Lung (tissue), 12 donors: ENCODE results near the gene RNU6-9. TPM values are rescaled to one million over a fixed set of nuclear protein-coding genes. Genes with fewer than 3 reads are reported as not detected.

ENCODE experiments used
- ATAC-seq: fragments of 200-7000 bp; cut with Tn5 transposase; one replicate; pipeline ENCODE4 v1.9.1; 2020; ENCODE audit warnings: moderate number of reproducible peaks; ENCODE audit not compliant: insufficient read depth, low FRiP score
- DNase-seq, 3 donors: peaks; one replicate each; pipeline ENCODE4 v3.0.0-alpha.2; 2013 to 2017
- H3K27ac ChIP-seq, 2 donors: one replicate each; pipeline ENCODE4 v1.5.1; 2013; ENCODE audit warnings: mild to moderate bottlenecking in 2 of 2, moderate library complexity in 2 of 2, control low read depth in 1 of 2, inconsistent platforms in 1 of 2, low read depth in 1 of 2, low read length in 1 of 2
- H3K27me3 ChIP-seq, 3 donors: one replicate each; pipeline ENCODE4 v1.5.1; 2013; ENCODE audit warnings: low read length in 2 of 3; ENCODE audit not compliant: control insufficient read depth in 3 of 3, insufficient read depth in 3 of 3
- H3K36me3 ChIP-seq, 4 donors: one replicate each; pipeline ENCODE4 v1.5.1; 2013; ENCODE audit warnings: low read length in 4 of 4, mild to moderate bottlenecking in 1 of 4, moderate library complexity in 1 of 4; ENCODE audit not compliant: control insufficient read depth in 4 of 4, insufficient read depth in 4 of 4
- H3K4me1 ChIP-seq, 5 donors: one replicate each; pipeline ENCODE4 v1.5.1; 2013; ENCODE audit warnings: low read length in 5 of 5, mild to moderate bottlenecking in 2 of 5, moderate library complexity in 1 of 5; ENCODE audit not compliant: control insufficient read depth in 5 of 5, insufficient read depth in 5 of 5
- H3K4me3 ChIP-seq: one replicate; pipeline ENCODE4 v1.5.1; 2013; ENCODE audit warnings: mild to moderate bottlenecking, control low read depth, moderate library complexity
- H3K9ac ChIP-seq, 2 donors: one replicate each; pipeline ENCODE4 v1.5.1; 2013; ENCODE audit warnings: low read length in 2 of 2, control low read depth in 1 of 2; ENCODE audit not compliant: insufficient read depth in 1 of 2
- H3K9me3 ChIP-seq, 4 donors: one replicate each; pipeline ENCODE4 v1.5.1; 2013; ENCODE audit warnings: low read length in 3 of 4, mild to moderate bottlenecking in 1 of 4, moderate library complexity in 1 of 4; ENCODE audit not compliant: control insufficient read depth in 4 of 4, insufficient read depth in 3 of 4
- WGBS, 2 donors: extraction: QIAGEN DNeasy Blood & Tissue Kit; methylation state at CpG; one replicate each; pipeline ENCODE4 v1.1.7; 2013; 5-methylcytosine and 5-hydroxymethylcytosine counted together
- polyA plus RNA-seq, 2 donors: library from polyadenylated mRNA; stranded (reverse); fragments of 200-250 nt; gene quantifications; one replicate each; pipeline ENCODE4 v1.2.1, GENCODE V29; 2013
- total RNA-seq, 2 donors: library from RNA; depleted of rRNA in 1 of 2; stranded (reverse); fragments of >200 nt in 1 of 2; gene quantifications; one replicate each; pipeline ENCODE4 v1.2.1, GENCODE V29; 2014 to 2021
- TF ChIP-seq, protein P1 (sequence below): IDR thresholded peaks from 2 replicates; pipeline ENCODE4 v1.5.1; 2012; ENCODE audit warnings: mild to moderate bottlenecking; ENCODE audit errors: control extremely low read depth, extremely low read depth
- donor health status: control.
- donor health status: control.
- donor health status: Bipolar disorder and iron deficiency.
- donor health status: healthy.
- donor health status: DM: yes; HTN: yes; CAD: no.

Gene RNU6-9
- total and polyA plus RNA-seq, 4 donors = not detected

GRCh38 chr19:867301-867793 lies 25.9 kb upstream of the RNU6-9 start:
- WGBS, 2 donors = 85 to 88% methylated on average over 16 of the region's 16 CpGs

DNA sequence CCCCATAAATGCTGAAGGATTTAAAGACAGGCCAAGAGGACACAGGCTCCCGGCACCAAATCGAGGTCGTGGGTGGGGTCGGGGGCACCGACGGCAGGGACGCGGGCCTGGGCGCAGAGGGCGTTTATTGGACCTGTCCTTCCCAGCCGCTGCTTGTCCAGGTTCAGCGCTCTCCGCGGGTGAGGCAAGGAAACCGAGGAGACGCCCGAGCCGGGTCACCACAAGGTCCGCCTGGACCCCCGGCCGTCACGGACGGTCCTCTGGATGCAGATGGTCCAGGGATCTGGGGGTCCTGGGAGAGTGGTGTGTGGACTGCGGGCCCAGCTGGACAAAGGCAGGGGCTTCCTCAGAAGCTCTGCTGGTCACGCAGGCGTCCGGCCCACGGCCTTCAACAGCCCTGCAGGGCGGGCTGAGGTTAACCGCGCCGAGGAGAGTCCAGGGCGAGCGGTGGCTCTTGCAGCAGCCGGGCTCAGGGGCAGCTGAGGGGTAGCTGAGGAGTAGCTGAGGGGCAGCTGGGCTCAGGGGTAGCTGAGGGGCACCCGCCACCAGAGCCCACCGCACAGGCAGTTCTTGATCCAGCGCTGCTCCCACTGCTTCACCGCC lies 25.3 kb upstream of the RNU6-9 start:
- 96 to 98% methylated on average over 38 to 39 of the region's 39 CpGs for WGBS, 2 donors
- DNase-seq (no peak), ATAC-seq (no peak)
- peaks cover 0 to 33% (median 13%) of the 10 kb centered on the region in 4 donors for H3K36me3 ChIP-seq
- H3K4me1 ChIP-seq = peaks cover 0 to 20% (median 12%) of the 10 kb centered on the region in 5 donors
- H3K4me3 ChIP-seq = no peak overlapping the region
- H3K9ac ChIP-seq = no peak overlapping the region
- H3K27ac ChIP-seq = no peak overlapping the region
- H3K27me3 ChIP-seq = peaks cover 0 to 2% (median 0%) of the 10 kb centered on the region in 3 donors
- H3K9me3 ChIP-seq = no peaks in the 10 kb centered on the region
- TF ChIP-seq, protein P1, sequence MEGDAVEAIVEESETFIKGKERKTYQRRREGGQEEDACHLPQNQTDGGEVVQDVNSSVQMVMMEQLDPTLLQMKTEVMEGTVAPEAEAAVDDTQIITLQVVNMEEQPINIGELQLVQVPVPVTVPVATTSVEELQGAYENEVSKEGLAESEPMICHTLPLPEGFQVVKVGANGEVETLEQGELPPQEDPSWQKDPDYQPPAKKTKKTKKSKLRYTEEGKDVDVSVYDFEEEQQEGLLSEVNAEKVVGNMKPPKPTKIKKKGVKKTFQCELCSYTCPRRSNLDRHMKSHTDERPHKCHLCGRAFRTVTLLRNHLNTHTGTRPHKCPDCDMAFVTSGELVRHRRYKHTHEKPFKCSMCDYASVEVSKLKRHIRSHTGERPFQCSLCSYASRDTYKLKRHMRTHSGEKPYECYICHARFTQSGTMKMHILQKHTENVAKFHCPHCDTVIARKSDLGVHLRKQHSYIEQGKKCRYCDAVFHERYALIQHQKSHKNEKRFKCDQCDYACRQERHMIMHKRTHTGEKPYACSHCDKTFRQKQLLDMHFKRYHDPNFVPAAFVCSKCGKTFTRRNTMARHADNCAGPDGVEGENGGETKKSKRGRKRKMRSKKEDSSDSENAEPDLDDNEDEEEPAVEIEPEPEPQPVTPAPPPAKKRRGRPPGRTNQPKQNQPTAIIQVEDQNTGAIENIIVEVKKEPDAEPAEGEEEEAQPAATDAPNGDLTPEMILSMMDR = no peak

More at GRCh38 chr19:867301-867793, 25.9 kb upstream of the RNU6-9 start:
- Histone ChIP-seq H3K27me3 (peaks cover 0 to 2% (median 0%) of the 10 kb centered on the region in 3 donors), H3K4me3 (no peak overlapping the region), H3K36me3 (peaks cover 0 to 33% (median 13%) of the 10 kb centered on the region in 4 donors), H3K27ac (no peak overlapping the region), H3K4me1 (peaks cover 0 to 20% (median 12%) of the 10 kb centered on the region in 5 donors), H3K9me3 (no peaks in the 10 kb centered on the region), H3K9ac (no peak overlapping the region)
- DNase-seq (peak in 2 of 3 donors; percentile 43 to 47), ATAC-seq (no peak)
- TF ChIP-seq, protein P1 = no peak

DNA sequence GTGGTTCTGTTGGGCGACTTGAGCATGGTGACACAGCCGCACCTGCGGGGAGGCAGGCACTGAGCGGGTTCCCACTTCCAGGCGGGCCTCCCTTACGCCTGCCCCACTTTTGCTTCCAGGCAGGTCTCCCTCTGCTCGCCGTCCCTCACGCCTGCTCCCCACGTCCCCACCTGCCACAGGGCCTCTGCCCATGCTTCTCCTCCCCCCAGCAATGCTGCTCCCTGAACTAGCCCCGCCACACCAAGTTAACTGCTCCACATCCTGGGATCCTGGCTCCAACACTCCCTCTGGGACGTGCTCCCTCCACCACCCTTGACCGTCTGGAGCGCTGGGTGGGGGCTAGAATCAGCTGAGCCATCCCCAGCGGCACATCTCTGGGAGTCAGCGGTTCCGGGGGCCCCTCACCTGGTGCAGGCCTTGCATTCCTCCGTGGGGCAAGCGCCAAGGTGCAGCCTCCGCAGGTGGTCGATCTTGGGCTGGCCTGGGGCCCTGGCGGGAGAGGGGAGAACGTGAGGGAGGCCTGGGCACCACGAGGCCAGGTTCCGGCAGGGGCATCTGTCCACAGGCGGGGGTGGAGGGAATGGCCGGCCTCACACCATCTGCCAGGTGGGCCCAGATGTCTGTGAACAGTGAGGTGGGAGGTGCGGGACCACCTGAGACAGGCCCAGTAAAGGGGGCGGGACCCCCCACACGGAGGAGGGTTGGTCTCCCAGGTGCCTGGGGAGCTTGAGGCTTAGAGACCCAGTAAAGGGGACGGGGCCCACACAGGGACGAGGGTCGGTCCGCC lies 24.6 kb upstream of the RNU6-9 start:
- peaks cover 0 to 36% (median 14%) of the 10 kb centered on the region in 4 donors for H3K36me3 ChIP-seq
- peak overlapping the region in 1 of 2 donors; percentile 68 for H3K27ac ChIP-seq
- H3K9ac ChIP-seq = peak overlapping the region in 1 of 2 donors; percentile 55
- H3K4me3 ChIP-seq = no peak overlapping the region
- TF ChIP-seq, protein P1 = no peak
- H3K4me1 ChIP-seq = peaks cover 0 to 20% (median 12%) of the 10 kb centered on the region in 5 donors
- H3K27me3 ChIP-seq = no peaks in the 10 kb centered on the region
- no peak for DNase-seq
- no peak for ATAC-seq
- WGBS, 2 donors = 93 to 94% methylated on average over 33 to 34 of the region's 34 CpGs
- no peaks in the 10 kb centered on the region for H3K9me3 ChIP-seq
